HepG2 (cell line): ENCODE measurements around the gene NTRK2. TPM values are rescaled to one million over a fixed set of nuclear protein-coding genes. Genes with fewer than 3 reads are reported as not detected.

Experiments used
- ATAC-seq: fragments of 200-7000 bp; cut with Tn5 transposase; 3 replicates; pipeline ENCODE4 v1.9.1; 2020; ENCODE audit warnings: mild to moderate bottlenecking, moderate library complexity
- BruUV-seq: library from RNA; stranded (reverse); fragments of 400-500 nt; replicated peaks from 2 replicates; lab custom pipeline; 2021; lab: Mats Ljungman, UMichigan
- CTCF ChIA-PET: fragments of 300-600 bp; formaldehyde crosslinking; extraction: SDS; loops from one replicate; lab custom pipeline; 2021; ENCODE audit warnings: low total read pairs, inconsistent platforms, low intra/inter-chr PET ratio; lab: Yijun Ruan, JAX
- POLR2A ChIA-PET: fragments of 350-600 bp; sonication (Branson Sonifier 250); formaldehyde crosslinking; loops from one replicate; lab custom pipeline; 2020; ENCODE audit warnings: antibody characterized with exemption, inconsistent platforms; lab: Yijun Ruan, JAX
- DNase-seq: peaks from one replicate; pipeline ENCODE4 v3.0.0-alpha.2; 2015; ENCODE audit warnings: low spot score
- FAIRE-seq: peaks from 3 replicates; lab custom pipeline; 2011; peaks lifted over from hg19 to GRCh38; lab: Jason Lieb, UNC
- H2AFZ ChIP-seq: one replicate; pipeline ENCODE4 v1.6.1; 2011; ENCODE audit warnings: low read length, inconsistent platforms
- H3K27ac ChIP-seq: fragments of 300-600 bp; 3 replicates; pipeline ENCODE4 v1.8.0; 2011; ENCODE audit warnings: mixed run types, mild to moderate bottlenecking, mixed read lengths, low read length, inconsistent platforms; ENCODE audit not compliant: insufficient read depth; ENCODE audit errors: extremely low read length
- H3K27me3 ChIP-seq, 2 experiments: fragments of 200-600 bp in 1 of 2; 2 replicates in 1 of 2; 3 replicates in 1 of 2; pipeline versions ENCODE4 v1.6.0 to v1.8.0; 2011; ENCODE audit warnings: low read length in 2 of 2, mild to moderate bottlenecking in 2 of 2, moderate library complexity in 2 of 2, inconsistent platforms in 1 of 2; ENCODE audit not compliant: insufficient read depth in 2 of 2, control insufficient read depth in 1 of 2
- H3K36me3 ChIP-seq, 2 experiments: fragments of 200-600 bp in 1 of 2; replicated peaks in 1 of 2; 2 replicates in 1 of 2; 3 replicates in 1 of 2; pipeline versions ENCODE4 v1.5.1 to v1.8.0; 2011; ENCODE audit warnings: low read length in 2 of 2, inconsistent platforms in 1 of 2; ENCODE audit not compliant: insufficient read depth in 2 of 2, control insufficient read depth in 1 of 2
- H3K4me1 ChIP-seq: 2 replicates; pipeline ENCODE4 v1.5.1; 2012; ENCODE audit warnings: low read length, inconsistent platforms; ENCODE audit not compliant: insufficient read depth
- H3K4me2 ChIP-seq: 2 replicates; pipeline ENCODE4 v1.6.0; 2011; ENCODE audit warnings: low read depth, low read length, inconsistent platforms
- H3K4me3 ChIP-seq, 3 experiments: fragments of 200-600 bp in 1 of 3; sonication (generic), shearing (Covaris generic) in 1 of 3; replicated peaks in 1 of 3; 2 replicates each; pipeline ENCODE4 v1.5.1; 2011 to 2016; ENCODE audit warnings: low read length in 3 of 3, inconsistent platforms in 2 of 3, low read depth in 2 of 3, mild to moderate bottlenecking in 2 of 3, control low read depth in 1 of 3, mixed read lengths in 1 of 3; ENCODE audit not compliant: insufficient read depth in 1 of 3
- H3K79me2 ChIP-seq: one replicate; pipeline ENCODE4 v1.6.1; 2011; ENCODE audit warnings: low read length, inconsistent platforms; ENCODE audit not compliant: insufficient read depth
- H3K9ac ChIP-seq: 2 replicates; pipeline ENCODE4 v1.6.0; 2011; ENCODE audit warnings: mild to moderate bottlenecking, low read depth, low read length, inconsistent platforms; ENCODE audit not compliant: insufficient read depth
- H3K9me3 ChIP-seq: 2 replicates; pipeline ENCODE4 v1.5.1; 2012; ENCODE audit warnings: mild to moderate bottlenecking, low read length
- H4K20me1 ChIP-seq: 2 replicates; pipeline ENCODE4 v1.6.0; 2011; ENCODE audit warnings: inconsistent platforms, mild to moderate bottlenecking, low read length, moderate library complexity; ENCODE audit not compliant: insufficient read depth
- PHF20 ChIP-seq: sonication (generic); formaldehyde crosslinking; IDR thresholded peaks from 2 replicates; pipeline ENCODE4 v1.5.0; 2020; ENCODE audit warnings: mild to moderate bottlenecking, missing genetic modification reagents
- TEAD3 ChIP-seq: optimal IDR thresholded peaks from 2 replicates; pipeline ENCODE3; 2016; ENCODE audit warnings: borderline replicate concordance
- ZFP82 ChIP-seq: sonication (generic); formaldehyde crosslinking; IDR thresholded peaks from 2 replicates; pipeline ENCODE4 v1.5.1; 2020; ENCODE audit warnings: mild to moderate bottlenecking, missing genetic modification reagents, borderline replicate concordance
- WGBS: methylation state at CpG from one replicate; pipeline ENCODE4 v1.1.6; 2017; ENCODE audit warnings: low lambda C conversion rate; 5-methylcytosine and 5-hydroxymethylcytosine counted together
- in situ Hi-C: cut with HindIII; loops from 2 replicates; pipeline ENCODE4 v1.10.0; 2017; ENCODE audit warnings: low pct_unique_long_range_greater_than_20kb; ENCODE audit not compliant: extremely low pct_ligation_motif_present
- intact Hi-C: fragments of 100-400 bp; cut with micrococcal nuclease; formaldehyde crosslinking; loops from one replicate; pipeline ENCODE4 v1.10.0; 2022; ENCODE audit not compliant: unreplicated experiment
- polyA plus RNA-seq, 8 experiments: library from polyadenylated mRNA; depleted of rRNA in 3 of 8; stranded (reverse) in 7 of 8; unstranded in 1 of 8; fragments of >200 nt; fragmentation: Illumina TruSeq in 4 of 8; extraction: Trizol in 4 of 8; gene quantifications; 2 replicates each; pipeline versions ENCODE4 v1.2.1 to v1.2.3, GENCODE V29; 2011 to 2016; ENCODE audit warnings: low read depth in 4 of 8, missing spikeins in 1 of 8, mixed read lengths in 1 of 8; ENCODE audit not compliant: insufficient read depth in 1 of 8
- total RNA-seq, 5 experiments: library from RNA; depleted of rRNA; stranded (reverse); fragments of >200 nt; fragmentation: Illumina TruSeq; extraction: Trizol; gene quantifications; 2 replicates each; pipeline ENCODE4 v1.2.3, GENCODE V29; 2016; ENCODE audit warnings: low read depth in 1 of 5
- TF ChIP-seq, protein P1 (sequence below): sonication (generic); formaldehyde crosslinking; IDR thresholded peaks from 2 replicates; pipeline ENCODE4 v1.5.0; 2020; ENCODE audit warnings: missing genetic modification reagents
- TF ChIP-seq, protein P2 (sequence below): sonication (generic); formaldehyde crosslinking; IDR thresholded peaks from 2 replicates; pipeline ENCODE4 v1.8.0; 2022; ENCODE audit warnings: missing genetic modification reagents, mild to moderate bottlenecking, borderline replicate concordance
- TF ChIP-seq, protein P3 (sequence below): sonication (generic); formaldehyde crosslinking; IDR thresholded peaks from 2 replicates; pipeline ENCODE4 v1.5.0; 2020; ENCODE audit warnings: mild to moderate bottlenecking, missing genetic modification reagents

Gene NTRK2
- total and polyA plus RNA-seq, 2 of the 13 experiments (the other 11 are each of a cell fraction or from before 2014, with no cell fraction given): not detected

DNA sequence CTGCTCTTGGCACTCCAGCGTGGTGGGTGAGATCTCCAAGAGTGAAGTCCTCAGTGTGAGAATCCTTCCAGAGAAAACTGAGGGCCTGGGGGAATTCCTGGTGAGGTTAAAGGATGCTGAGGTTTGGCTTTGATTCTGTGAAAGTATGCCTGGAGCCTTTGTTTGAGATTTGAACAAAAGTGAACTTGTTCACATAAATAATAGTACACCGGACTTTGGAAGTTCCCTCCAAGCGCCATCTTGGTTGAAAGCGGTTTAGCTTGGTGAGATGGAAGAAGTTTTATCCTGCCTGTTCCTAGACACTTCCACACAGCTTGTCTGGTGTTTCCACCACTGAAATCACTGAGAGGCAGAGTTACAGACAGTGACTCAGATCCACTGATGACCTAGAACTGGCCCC, 286.4 kb downstream of the NTRK2 start (continued):
- TF ChIP-seq, protein P1, sequence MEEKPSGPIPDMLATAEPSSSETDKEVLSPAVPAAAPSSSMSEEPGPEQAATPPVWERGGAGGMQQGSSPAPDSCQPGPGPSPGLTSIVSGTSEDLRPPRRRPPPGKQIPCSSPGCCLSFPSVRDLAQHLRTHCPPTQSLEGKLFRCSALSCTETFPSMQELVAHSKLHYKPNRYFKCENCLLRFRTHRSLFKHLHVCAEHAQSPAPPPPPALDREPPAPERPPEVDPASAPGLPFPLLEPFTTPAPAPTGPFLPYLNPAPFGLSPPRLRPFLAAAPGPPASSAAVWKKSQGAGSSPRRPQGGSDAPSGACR (CRISPR knock-in tag): no peak
- no peak for TF ChIP-seq PHF20 (CRISPR knock-in tag)
- no peak for TF ChIP-seq TEAD3 (CRISPR knock-in tag)
- TF ChIP-seq, all 625 proteins: peak for 0

DNA sequence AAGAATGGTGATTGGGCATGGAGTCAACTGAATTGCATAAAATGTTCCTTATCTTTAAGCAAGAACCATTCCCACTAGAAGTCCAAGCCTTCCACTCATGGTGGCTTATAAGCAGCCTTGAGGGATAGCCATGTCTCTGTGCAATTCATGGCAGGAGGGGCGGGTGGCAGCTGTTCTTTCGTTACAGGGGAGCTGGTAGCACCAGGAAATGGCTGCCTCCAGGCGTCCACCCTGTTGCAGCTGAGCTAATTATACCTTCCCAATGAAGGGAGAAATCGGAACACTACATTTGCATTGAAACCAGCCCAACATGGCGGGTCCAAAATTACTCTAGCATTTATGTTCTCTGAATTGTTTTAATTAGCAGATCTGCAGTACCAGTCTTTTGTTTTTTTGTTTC, 289.8 kb downstream of the NTRK2 start:
- H3K4me2 ChIP-seq: no peak overlapping the region
- 10% methylated on average over 4 of the region's 5 CpGs for WGBS
- in situ Hi-C loops: loop anchor here (25.0 kb wide), 1 partner anchor 572 kb away; no protein-coding TSS in a partner anchor
- no peaks in the 10 kb centered on the region for H3K36me3 ChIP-seq
- no peak for DNase-seq
- H4K20me1 ChIP-seq: no peaks in the 10 kb centered on the region; the same call in 1 of the 2 replicates
- H3K27me3 ChIP-seq: no peaks in the 10 kb centered on the region
- H3K79me2 ChIP-seq: no peaks in the 10 kb centered on the region
- no TSS peak for BruUV-seq
- ChIA-PET CTCF (no interaction called here), POLR2A (no interaction called here)
- H3K9me3 ChIP-seq: no peaks in the 10 kb centered on the region
- H3K4me3 ChIP-seq: no peak overlapping the region
- no peak overlapping the region for H3K27ac ChIP-seq
- FAIRE-seq: no peak
- H3K4me1 ChIP-seq: no peaks in the 10 kb centered on the region
- H3K9ac ChIP-seq: no peak overlapping the region
- intact Hi-C loops: no loop called here
- ATAC-seq: no peak
- H2AFZ ChIP-seq: no peak overlapping the region
- TF ChIP-seq, protein P2, sequence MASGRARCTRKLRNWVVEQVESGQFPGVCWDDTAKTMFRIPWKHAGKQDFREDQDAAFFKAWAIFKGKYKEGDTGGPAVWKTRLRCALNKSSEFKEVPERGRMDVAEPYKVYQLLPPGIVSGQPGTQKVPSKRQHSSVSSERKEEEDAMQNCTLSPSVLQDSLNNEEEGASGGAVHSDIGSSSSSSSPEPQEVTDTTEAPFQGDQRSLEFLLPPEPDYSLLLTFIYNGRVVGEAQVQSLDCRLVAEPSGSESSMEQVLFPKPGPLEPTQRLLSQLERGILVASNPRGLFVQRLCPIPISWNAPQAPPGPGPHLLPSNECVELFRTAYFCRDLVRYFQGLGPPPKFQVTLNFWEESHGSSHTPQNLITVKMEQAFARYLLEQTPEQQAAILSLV (CRISPR knock-in tag): no peak
- no peak for TF ChIP-seq ZFP82 (CRISPR knock-in tag)
- TF ChIP-seq, protein P3, sequence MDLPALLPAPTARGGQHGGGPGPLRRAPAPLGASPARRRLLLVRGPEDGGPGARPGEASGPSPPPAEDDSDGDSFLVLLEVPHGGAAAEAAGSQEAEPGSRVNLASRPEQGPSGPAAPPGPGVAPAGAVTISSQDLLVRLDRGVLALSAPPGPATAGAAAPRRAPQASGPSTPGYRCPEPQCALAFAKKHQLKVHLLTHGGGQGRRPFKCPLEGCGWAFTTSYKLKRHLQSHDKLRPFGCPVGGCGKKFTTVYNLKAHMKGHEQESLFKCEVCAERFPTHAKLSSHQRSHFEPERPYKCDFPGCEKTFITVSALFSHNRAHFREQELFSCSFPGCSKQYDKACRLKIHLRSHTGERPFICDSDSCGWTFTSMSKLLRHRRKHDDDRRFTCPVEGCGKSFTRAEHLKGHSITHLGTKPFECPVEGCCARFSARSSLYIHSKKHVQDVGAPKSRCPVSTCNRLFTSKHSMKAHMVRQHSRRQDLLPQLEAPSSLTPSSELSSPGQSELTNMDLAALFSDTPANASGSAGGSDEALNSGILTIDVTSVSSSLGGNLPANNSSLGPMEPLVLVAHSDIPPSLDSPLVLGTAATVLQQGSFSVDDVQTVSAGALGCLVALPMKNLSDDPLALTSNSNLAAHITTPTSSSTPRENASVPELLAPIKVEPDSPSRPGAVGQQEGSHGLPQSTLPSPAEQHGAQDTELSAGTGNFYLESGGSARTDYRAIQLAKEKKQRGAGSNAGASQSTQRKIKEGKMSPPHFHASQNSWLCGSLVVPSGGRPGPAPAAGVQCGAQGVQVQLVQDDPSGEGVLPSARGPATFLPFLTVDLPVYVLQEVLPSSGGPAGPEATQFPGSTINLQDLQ (CRISPR knock-in tag): no peak
